K562 (cell line): ENCODE measurements around the gene EFCAB13. TPM values are rescaled to one million over a fixed set of nuclear protein-coding genes. Genes with fewer than 3 reads are reported as not detected.

Experiments used
- CREM ChIP-seq: IDR thresholded peaks from 2 replicates; pipeline ENCODE4 v1.6.1; 2014; ENCODE audit warnings: antibody characterized with exemption, low read depth
- EGR1 ChIP-seq: fragments of 450-650 bp; conservative IDR thresholded peaks from 2 replicates; pipeline ENCODE4 v1.6.1; 2017; ENCODE audit warnings: mild to moderate bottlenecking
- PHTF2 ChIP-seq: fragments of 250-450 bp; sonication (Bioruptor Pico); IDR thresholded peaks from 2 replicates; pipeline ENCODE4 v1.5.0; 2021; ENCODE audit warnings: mild to moderate bottlenecking
- RCOR1 ChIP-seq, 2 experiments: IDR thresholded peaks; 2 replicates each; pipeline ENCODE4 v1.6.1; 2012; ENCODE audit warnings: low read depth in 2 of 2, low read length in 2 of 2, borderline replicate concordance in 1 of 2, improper control_type of control experiment in 1 of 2
- ZNF766 ChIP-seq: fragments of 200-800 bp; sonication (Bioruptor generic); conservative IDR thresholded peaks from 2 replicates; pipeline ENCODE4 v1.6.1; 2016; ENCODE audit warnings: missing genetic modification characterization, missing compliant biosample characterization
- polyA plus RNA-seq, 8 experiments: library from polyadenylated mRNA; depleted of rRNA in 4 of 8; stranded (reverse) in 5 of 8; unstranded in 3 of 8; fragments of >200 nt; fragmentation: Nextera tagmentation in 2 of 8; fragmentation: Illumina TruSeq in 1 of 8; extraction: Ambion mirVana in 2 of 8; extraction: Trizol in 1 of 8; gene quantifications; 2 replicates each; pipeline versions ENCODE4 v1.2.1 to v1.2.3, GENCODE V29; 2011 to 2014; ENCODE audit warnings: inconsistent platforms in 1 of 8, missing spikeins in 1 of 8
- total RNA-seq, 7 experiments: library from RNA; depleted of rRNA in 6 of 7; stranded (reverse); fragments of >200 nt in 6 of 7; fragmentation: Illumina TruSeq in 2 of 7; extraction: Trizol in 2 of 7; gene quantifications; 2 replicates each; pipeline versions ENCODE4 v1.2.1 to v1.2.3, GENCODE V29; 2011 to 2021; ENCODE audit warnings: low replicate concordance in 1 of 7
- TF ChIP-seq, protein P1 (sequence below), 2 experiments: fragments of 450-650 bp; IDR thresholded peaks; 2 replicates each; pipeline ENCODE4 v1.6.1; 2016; ENCODE audit warnings: mild to moderate bottlenecking in 2 of 2, borderline replicate concordance in 1 of 2, low read depth in 1 of 2, moderate library complexity in 1 of 2
- TF ChIP-seq, protein P2 (sequence below): fragments of 250-450 bp; sonication (Bioruptor Pico); IDR thresholded peaks from 2 replicates; pipeline ENCODE4 v1.9.0; 2021; ENCODE audit warnings: mild to moderate bottlenecking
- TF ChIP-seq, protein P3 (sequence below): sonication (generic); formaldehyde crosslinking; IDR thresholded peaks from 2 replicates; pipeline ENCODE4 v1.8.1; 2023; ENCODE audit warnings: mild to moderate bottlenecking, missing genetic modification reagents
- TF ChIP-seq, protein P4 (sequence below): sonication (generic); formaldehyde crosslinking; IDR thresholded peaks from 2 replicates; pipeline ENCODE4 v1.8.0; 2022; ENCODE audit warnings: mild to moderate bottlenecking, missing genetic modification reagents, borderline replicate concordance
- TF ChIP-seq, protein P5 (sequence below): sonication (generic); IDR thresholded peaks from 2 replicates; pipeline ENCODE4 v1.6.1; 2016
- TF ChIP-seq, protein P6 (sequence below): fragments of 450-650 bp; formaldehyde crosslinking; IDR thresholded peaks from 2 replicates; pipeline ENCODE4 v1.4.0; 2020; ENCODE audit warnings: mild to moderate bottlenecking, moderate library complexity

The EFCAB13 gene
- total and polyA plus RNA-seq, 9 of the 15 experiments (the other 6 are each of a cell fraction or from before 2014, with no cell fraction given): 0.32 to 1.3 (median 0.95) TPM

DNA sequence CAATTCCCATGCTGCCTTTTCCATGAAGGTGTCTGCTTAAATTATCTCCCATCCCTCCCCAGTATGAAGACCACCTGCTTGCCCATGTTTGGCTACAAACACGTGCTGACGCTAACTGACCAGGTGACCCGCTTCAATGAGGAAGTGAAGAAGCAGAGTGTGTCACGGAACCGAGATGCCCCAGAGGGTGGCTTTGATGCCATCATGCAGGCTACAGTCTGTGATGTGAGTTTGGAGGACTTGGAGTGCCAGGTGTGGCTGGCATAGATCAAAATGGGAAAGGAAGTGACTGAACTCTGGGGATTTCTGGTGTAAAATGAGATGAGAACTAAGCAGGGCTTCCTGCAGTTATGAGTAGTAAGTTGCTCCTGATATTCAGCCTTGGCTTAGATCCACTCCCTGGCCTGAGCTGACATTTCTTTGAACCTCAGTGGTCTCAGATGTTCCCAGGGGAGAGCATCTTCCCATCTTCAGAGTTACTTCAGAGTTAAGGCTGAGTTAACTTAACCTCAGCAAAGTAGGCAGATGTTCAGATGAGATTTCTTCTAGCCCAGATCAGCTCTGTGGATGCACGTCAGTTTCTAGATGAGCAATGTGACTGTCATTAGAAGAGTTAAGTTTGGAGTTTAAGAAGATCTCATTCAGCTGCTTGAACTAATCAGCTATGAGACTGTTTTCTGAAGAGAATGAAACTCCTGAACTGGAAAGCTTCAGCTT lies 37.4 kb upstream of the EFCAB13 start (continued):
- TF ChIP-seq, protein P1, sequence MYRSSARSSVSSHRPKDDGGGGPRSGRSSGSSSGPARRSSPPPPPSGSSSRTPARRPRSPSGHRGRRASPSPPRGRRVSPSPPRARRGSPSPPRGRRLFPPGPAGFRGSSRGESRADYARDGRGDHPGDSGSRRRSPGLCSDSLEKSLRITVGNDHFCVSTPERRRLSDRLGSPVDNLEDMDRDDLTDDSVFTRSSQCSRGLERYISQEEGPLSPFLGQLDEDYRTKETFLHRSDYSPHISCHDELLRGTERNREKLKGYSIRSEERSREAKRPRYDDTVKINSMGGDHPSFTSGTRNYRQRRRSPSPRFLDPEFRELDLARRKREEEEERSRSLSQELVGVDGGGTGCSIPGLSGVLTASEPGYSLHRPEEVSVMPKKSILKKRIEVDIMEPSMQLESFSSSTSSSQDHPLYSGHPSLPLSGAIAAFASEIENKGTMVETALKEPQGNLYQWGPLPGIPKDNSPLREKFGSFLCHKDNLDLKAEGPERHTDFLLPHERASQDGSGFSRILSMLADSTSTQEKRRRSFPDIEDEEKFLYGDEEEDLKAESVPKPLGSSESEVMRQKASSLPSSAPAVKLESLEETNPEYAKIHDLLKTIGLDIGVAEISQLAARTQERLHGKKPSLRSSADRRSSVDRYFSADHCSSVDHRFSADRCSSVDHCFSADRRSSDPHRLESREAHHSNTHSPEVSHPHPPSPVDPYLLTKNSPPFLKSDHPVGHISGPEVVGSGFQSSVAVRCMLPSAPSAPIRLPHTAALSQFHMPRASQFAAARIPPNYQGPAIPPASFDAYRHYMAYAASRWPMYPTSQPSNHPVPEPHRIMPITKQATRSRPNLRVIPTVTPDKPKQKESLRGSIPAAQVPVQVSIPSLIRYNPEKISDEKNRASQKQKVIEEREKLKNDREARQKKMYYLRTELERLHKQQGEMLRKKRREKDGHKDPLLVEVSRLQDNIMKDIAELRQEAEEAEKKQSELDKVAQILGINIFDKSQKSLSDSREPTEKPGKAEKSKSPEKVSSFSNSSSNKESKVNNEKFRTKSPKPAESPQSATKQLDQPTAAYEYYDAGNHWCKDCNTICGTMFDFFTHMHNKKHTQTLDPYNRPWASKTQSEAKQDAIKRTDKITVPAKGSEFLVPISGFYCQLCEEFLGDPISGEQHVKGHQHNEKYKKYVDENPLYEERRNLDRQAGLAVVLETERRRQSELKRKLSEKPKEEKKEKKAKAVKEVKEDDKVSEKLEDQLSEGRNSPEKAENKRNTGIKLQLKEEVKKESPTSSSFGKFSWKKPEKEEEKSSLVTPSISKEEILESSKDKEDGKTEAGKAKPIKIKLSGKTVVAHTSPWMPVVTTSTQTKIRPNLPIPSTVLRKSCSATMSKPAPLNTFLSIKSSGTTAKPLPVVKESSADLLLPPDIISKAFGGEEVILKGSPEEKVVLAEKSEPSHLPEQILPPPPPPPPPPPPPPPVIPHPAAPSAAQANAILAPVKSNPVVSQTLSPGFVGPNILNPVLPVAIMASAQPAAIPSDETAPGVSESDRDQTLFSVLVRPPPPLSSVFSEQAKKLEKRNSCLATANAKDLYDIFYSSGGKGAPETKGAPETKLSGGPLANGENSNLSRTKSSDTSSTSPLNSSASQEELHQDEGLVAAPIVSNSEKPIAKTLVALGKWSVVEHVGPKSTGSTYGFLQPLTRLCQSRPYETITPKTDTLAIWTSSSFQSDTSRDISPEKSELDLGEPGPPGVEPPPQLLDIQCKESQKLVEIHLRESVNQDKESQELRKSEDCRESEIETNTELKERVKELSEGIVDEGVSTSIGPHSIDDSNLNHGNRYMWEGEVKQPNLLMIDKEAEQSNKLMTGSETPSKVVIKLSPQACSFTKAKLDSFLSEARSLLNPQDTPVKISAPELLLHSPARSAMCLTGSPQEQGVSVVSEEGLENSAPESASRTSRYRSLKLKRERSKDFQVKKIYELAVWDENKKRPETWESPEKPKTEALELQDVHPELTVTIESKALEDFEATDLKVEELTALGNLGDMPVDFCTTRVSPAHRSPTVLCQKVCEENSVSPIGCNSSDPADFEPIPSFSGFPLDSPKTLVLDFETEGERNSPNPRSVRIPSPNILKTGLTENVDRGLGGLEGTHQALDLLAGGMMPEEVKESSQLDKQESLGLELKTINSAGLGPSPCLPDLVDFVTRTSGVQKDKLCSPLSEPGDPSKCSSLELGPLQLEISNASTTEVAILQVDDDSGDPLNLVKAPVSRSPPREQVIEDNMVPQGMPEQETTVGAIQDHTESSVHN (IDR thresholded peaks at IDR 0.05; ENCODE audit: borderline replicate concordance in 1 of 2, low read depth in 1 of 2): no peak
- TF ChIP-seq RCOR1 (IDR thresholded peaks at IDR 0.05; ENCODE audit: borderline replicate concordance in 1 of 2, low read depth in 2 of 2, low read length in 2 of 2) (peak in 1 of 2 experiments; percentile 30; a peak in 1 of 4 replicates), CREM (0 out of 2 replicates have a peak, but pooled peaks have one; percentile 10), ZNF766 (CRISPR knock-in tag) (no peak), PHTF2 (no peak), EGR1 (no peak)
- TF ChIP-seq, protein P2, sequence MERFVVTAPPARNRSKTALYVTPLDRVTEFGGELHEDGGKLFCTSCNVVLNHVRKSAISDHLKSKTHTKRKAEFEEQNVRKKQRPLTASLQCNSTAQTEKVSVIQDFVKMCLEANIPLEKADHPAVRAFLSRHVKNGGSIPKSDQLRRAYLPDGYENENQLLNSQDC (CRISPR knock-in tag): no peak
- TF ChIP-seq, protein P3, sequence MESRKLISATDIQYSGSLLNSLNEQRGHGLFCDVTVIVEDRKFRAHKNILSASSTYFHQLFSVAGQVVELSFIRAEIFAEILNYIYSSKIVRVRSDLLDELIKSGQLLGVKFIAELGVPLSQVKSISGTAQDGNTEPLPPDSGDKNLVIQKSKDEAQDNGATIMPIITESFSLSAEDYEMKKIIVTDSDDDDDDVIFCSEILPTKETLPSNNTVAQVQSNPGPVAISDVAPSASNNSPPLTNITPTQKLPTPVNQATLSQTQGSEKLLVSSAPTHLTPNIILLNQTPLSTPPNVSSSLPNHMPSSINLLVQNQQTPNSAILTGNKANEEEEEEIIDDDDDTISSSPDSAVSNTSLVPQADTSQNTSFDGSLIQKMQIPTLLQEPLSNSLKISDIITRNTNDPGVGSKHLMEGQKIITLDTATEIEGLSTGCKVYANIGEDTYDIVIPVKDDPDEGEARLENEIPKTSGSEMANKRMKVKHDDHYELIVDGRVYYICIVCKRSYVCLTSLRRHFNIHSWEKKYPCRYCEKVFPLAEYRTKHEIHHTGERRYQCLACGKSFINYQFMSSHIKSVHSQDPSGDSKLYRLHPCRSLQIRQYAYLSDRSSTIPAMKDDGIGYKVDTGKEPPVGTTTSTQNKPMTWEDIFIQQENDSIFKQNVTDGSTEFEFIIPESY (CRISPR knock-in tag): no peak
- TF ChIP-seq, protein P4, sequence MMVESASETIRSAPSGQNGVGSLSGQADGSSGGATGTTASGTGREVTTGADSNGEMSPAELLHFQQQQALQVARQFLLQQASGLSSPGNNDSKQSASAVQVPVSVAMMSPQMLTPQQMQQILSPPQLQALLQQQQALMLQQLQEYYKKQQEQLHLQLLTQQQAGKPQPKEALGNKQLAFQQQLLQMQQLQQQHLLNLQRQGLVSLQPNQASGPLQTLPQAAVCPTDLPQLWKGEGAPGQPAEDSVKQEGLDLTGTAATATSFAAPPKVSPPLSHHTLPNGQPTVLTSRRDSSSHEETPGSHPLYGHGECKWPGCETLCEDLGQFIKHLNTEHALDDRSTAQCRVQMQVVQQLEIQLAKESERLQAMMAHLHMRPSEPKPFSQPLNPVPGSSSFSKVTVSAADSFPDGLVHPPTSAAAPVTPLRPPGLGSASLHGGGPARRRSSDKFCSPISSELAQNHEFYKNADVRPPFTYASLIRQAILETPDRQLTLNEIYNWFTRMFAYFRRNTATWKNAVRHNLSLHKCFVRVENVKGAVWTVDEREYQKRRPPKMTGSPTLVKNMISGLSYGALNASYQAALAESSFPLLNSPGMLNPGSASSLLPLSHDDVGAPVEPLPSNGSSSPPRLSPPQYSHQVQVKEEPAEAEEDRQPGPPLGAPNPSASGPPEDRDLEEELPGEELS (CRISPR knock-in tag): no peak
- TF ChIP-seq, protein P5, sequence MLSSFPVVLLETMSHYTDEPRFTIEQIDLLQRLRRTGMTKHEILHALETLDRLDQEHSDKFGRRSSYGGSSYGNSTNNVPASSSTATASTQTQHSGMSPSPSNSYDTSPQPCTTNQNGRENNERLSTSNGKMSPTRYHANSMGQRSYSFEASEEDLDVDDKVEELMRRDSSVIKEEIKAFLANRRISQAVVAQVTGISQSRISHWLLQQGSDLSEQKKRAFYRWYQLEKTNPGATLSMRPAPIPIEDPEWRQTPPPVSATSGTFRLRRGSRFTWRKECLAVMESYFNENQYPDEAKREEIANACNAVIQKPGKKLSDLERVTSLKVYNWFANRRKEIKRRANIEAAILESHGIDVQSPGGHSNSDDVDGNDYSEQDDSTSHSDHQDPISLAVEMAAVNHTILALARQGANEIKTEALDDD: peak; percentile 80
- TF ChIP-seq, protein P6, sequence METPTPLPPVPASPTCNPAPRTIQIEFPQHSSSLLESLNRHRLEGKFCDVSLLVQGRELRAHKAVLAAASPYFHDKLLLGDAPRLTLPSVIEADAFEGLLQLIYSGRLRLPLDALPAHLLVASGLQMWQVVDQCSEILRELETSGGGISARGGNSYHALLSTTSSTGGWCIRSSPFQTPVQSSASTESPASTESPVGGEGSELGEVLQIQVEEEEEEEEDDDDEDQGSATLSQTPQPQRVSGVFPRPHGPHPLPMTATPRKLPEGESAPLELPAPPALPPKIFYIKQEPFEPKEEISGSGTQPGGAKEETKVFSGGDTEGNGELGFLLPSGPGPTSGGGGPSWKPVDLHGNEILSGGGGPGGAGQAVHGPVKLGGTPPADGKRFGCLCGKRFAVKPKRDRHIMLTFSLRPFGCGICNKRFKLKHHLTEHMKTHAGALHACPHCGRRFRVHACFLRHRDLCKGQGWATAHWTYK (CRISPR knock-in tag): no peak
